Esophagus muscularis mucosa (tissue), 4 donors: ENCODE data around the gene NSD1. TPM values are rescaled to one million over a fixed set of nuclear protein-coding genes. Genes with fewer than 3 reads are reported as not detected.
"Not testable (repeated sequence)": the region's sequence is repeated elsewhere in the genome, so short reads cannot be mapped to it uniquely, and the experiment has no call there.

Source experiments
- DNase-seq: peaks from one replicate; pipeline ENCODE4 v3.0.0-alpha.2; 2017; ENCODE audit errors: extremely low spot score
- H3K27ac ChIP-seq, 4 donors: fragments of 200-600 bp; sonication (generic); replicated peaks in 1 of 4; 1 replicate in 3 of 4; 2 replicates in 1 of 4; pipeline ENCODE4 v1.5.1; 2016 to 2019; ENCODE audit warnings: mild to moderate bottlenecking in 1 of 4
- H3K27me3 ChIP-seq, 4 donors: fragments of 200-600 bp; sonication (generic); one replicate each; pipeline versions ENCODE4 v1.5.1 to v1.6.0; 2016 to 2019
- H3K36me3 ChIP-seq, 4 donors: fragments of 200-600 bp; sonication (generic); one replicate each; pipeline ENCODE4 v1.5.1; 2016 to 2019
- H3K4me1 ChIP-seq, 4 donors: fragments of 200-600 bp; sonication (generic); one replicate each; pipeline ENCODE4 v1.5.1; 2016 to 2019
- H3K4me3 ChIP-seq, 4 donors: fragments of 200-600 bp; sonication (generic); 1 replicate in 2 of 4; 2 replicates in 2 of 4; pipeline ENCODE4 v1.5.1; 2016 to 2019; ENCODE audit warnings: mild to moderate bottlenecking in 4 of 4, moderate library complexity in 1 of 4
- H3K9me3 ChIP-seq, 4 donors: fragments of 200-600 bp; sonication (generic); 1 replicate in 3 of 4; 2 replicates in 1 of 4; pipeline ENCODE4 v1.5.1; 2016 to 2019
- CTCF ChIP-seq, 3 experiments: fragments of 200-600 bp in 2 of 3; fragments of 450-650 bp in 1 of 3; sonication (generic) in 2 of 3; IDR thresholded peaks; one replicate each; pipeline ENCODE4 v1.5.1; 2017 to 2019; ENCODE audit warnings: antibody characterized with exemption in 3 of 3, mild to moderate bottlenecking in 2 of 3, moderate library complexity in 1 of 3
- EP300 ChIP-seq: sonication (generic); formaldehyde crosslinking; IDR thresholded peaks from one replicate; pipeline ENCODE4 v1.6.1; 2017; ENCODE audit warnings: antibody characterized with exemption
- POLR2A ChIP-seq: fragments of 450-650 bp; IDR thresholded peaks from one replicate; pipeline ENCODE4 v1.6.1; 2017; ENCODE audit warnings: antibody characterized with exemption, moderate library complexity, mild to moderate bottlenecking, low read depth
- POLR2AphosphoS5 ChIP-seq, 2 donors: sonication (generic); formaldehyde crosslinking; IDR thresholded peaks; one replicate each; pipeline ENCODE4 v1.6.1; 2017; ENCODE audit warnings: antibody characterized with exemption in 2 of 2
- WGBS: methylation state at CpG from one replicate; pipeline ENCODE4 v1.1.5; 2018; 5-methylcytosine and 5-hydroxymethylcytosine counted together
- intact Hi-C: fragments of 100-400 bp; cut with DNase I; formaldehyde crosslinking; loops from one replicate; pipeline ENCODE4 v1.15.1; 2023
- total RNA-seq, 4 donors: library from RNA; depleted of rRNA; stranded (reverse); fragments of >200 nt; gene quantifications; one replicate each; pipeline versions ENCODE4 v1.1.0 to v1.2.1, GENCODE V29; 2016

NSD1 gene
- total RNA-seq, 4 donors from 2014 or later: 35.1 to 47.9 (median 43.7) TPM

GRCh38 chr5:177336603-177337494, 203.3 kb downstream of the NSD1 start:
- H3K4me3 ChIP-seq: no peak overlapping the region
- DNase-seq: no peak
- intact Hi-C loops: no loop called here
- 95% methylated on average over 33 of the region's 36 CpGs for WGBS
- H3K36me3 ChIP-seq: peaks cover 58 to 87% (median 81%) of the 10 kb centered on the region in 4 donors
- TF ChIP-seq POLR2A (no peak), EP300 (no peak), CTCF (IDR thresholded peaks at IDR 0.05) (no peak), POLR2AphosphoS5 (IDR thresholded peaks at IDR 0.05) (no peak)
- H3K27ac ChIP-seq: no peak overlapping the region
- no peaks in the 10 kb centered on the region for H3K9me3 ChIP-seq
- peaks cover 0 to 16% (median 5%) of the 10 kb centered on the region in 4 donors for H3K4me1 ChIP-seq
- H3K27me3 ChIP-seq: no peaks in the 10 kb centered on the region

- peaks cover 42 to 86% (median 69%) of the 10 kb centered on the region in 4 donors for H3K36me3 ChIP-seq
- no peaks in the 10 kb centered on the region for H3K27me3 ChIP-seq
- no peak for TF ChIP-seq POLR2AphosphoS5 (IDR thresholded peaks at IDR 0.05)
- no peak for TF ChIP-seq CTCF (IDR thresholded peaks at IDR 0.05)
- TF ChIP-seq POLR2A: no peak
- TF ChIP-seq EP300: no peak
- intact Hi-C loops: no loop called here
- no peak for DNase-seq
- no peak overlapping the region for H3K27ac ChIP-seq
- WGBS: 86% methylated on average over 20 of the region's 22 CpGs
- no peak overlapping the region for H3K4me3 ChIP-seq
- H3K4me1 ChIP-seq: peaks cover 0 to 16% (median 5%) of the 10 kb centered on the region in 4 donors
- no peaks in the 10 kb centered on the region for H3K9me3 ChIP-seq
These were observed 204.9 kb downstream of the NSD1 start for GRCh38 chr5:177338251-177339106.

- TF ChIP-seq EP300 (no peak), CTCF (IDR thresholded peaks at IDR 0.05) (no peak), POLR2AphosphoS5 (IDR thresholded peaks at IDR 0.05) (no peak), POLR2A (no peak)
- 69% methylated on average over 11 of the region's 11 CpGs for WGBS
- intact Hi-C loops: no loop called here
- H3K27me3 ChIP-seq: no peaks in the 10 kb centered on the region
- no peak for DNase-seq
- H3K4me3 ChIP-seq: no peak overlapping the region
- peaks cover 35 to 84% (median 64%) of the 10 kb centered on the region in 4 donors for H3K36me3 ChIP-seq
- H3K9me3 ChIP-seq: no peaks in the 10 kb centered on the region
- H3K4me1 ChIP-seq: peaks cover 0 to 16% (median 5%) of the 10 kb centered on the region in 4 donors
- H3K27ac ChIP-seq: no peak overlapping the region
These were observed 205.6 kb downstream of the NSD1 start for GRCh38 chr5:177339107-177339638.

- H3K27me3 ChIP-seq, DNase-seq, H3K4me3 ChIP-seq, H3K27ac ChIP-seq, H3K9me3 ChIP-seq, intact Hi-C loops: not testable (repeated sequence)
- peaks cover 0 to 65% (median 38%) of the 10 kb centered on the region in 4 donors for H3K36me3 ChIP-seq
- WGBS: 91% methylated on average over 14 of the region's 14 CpGs
- peaks cover 0 to 33% (median 15%) of the 10 kb centered on the region in 4 donors for H3K4me1 ChIP-seq
These were observed 209.4 kb downstream of the NSD1 start for GRCh38 chr5:177343000-177343399.

GRCh38 chr5:177343777-177344176, 210.2 kb downstream of the NSD1 start:
- Histone ChIP-seq H3K9me3 (no peaks in the 10 kb centered on the region), H3K36me3 (peaks cover 0 to 58% (median 32%) of the 10 kb centered on the region in 4 donors), H3K27me3 (no peaks in the 10 kb centered on the region), H3K4me3 (no peak overlapping the region), H3K4me1 (peaks cover 0 to 35% (median 22%) of the 10 kb centered on the region in 4 donors), H3K27ac (no peak overlapping the region)
- TF ChIP-seq POLR2A: no peak
- TF ChIP-seq CTCF (IDR thresholded peaks at IDR 0.05): no peak
- no peak for TF ChIP-seq EP300
- TF ChIP-seq POLR2AphosphoS5 (IDR thresholded peaks at IDR 0.05): no peak
- intact Hi-C loops: no loop called here
- DNase-seq: no peak
- WGBS: 95% methylated on average over 6 of the region's 6 CpGs
